IPS-18c (cell line): Measurements from ENCODE around the gene CPA4.

Source experiments
- H3K4me3 ChIP-seq: 2 replicates; pipeline ENCODE4 v1.7.0; 2013; ENCODE audit warnings: low read depth, mild to moderate bottlenecking, low read length, moderate library complexity; ENCODE audit not compliant: insufficient read depth
- H3K9me3 ChIP-seq: one replicate; pipeline ENCODE4 v1.6.1; 2013; ENCODE audit warnings: mild to moderate bottlenecking, low read length, moderate library complexity; ENCODE audit not compliant: control insufficient read depth, insufficient read depth

Gene CPA4

DNA sequence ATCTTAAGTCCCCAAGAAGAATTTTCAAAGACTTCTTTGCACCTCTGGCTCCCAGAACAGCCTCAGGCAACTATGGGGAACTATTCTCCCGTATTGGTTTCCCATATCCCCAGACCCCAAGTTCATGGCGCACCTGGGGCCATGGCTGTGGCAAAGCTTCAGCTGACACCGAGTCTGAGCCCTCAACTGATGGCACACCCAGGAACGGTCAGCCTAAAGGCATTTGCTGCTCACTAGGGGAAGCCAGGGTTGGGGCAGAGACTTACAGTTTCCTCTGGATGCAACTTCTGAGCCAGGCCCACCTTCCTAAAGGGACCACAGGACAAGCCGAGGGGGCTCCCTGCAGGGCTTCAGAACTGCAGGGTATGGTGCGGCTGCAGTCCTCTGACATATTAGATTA is 73.6 kb downstream of the CPA4 start:
- Histone ChIP-seq H3K9me3 (no peaks in the 10 kb centered on the region), H3K4me3 (no peak overlapping the region)

DNA sequence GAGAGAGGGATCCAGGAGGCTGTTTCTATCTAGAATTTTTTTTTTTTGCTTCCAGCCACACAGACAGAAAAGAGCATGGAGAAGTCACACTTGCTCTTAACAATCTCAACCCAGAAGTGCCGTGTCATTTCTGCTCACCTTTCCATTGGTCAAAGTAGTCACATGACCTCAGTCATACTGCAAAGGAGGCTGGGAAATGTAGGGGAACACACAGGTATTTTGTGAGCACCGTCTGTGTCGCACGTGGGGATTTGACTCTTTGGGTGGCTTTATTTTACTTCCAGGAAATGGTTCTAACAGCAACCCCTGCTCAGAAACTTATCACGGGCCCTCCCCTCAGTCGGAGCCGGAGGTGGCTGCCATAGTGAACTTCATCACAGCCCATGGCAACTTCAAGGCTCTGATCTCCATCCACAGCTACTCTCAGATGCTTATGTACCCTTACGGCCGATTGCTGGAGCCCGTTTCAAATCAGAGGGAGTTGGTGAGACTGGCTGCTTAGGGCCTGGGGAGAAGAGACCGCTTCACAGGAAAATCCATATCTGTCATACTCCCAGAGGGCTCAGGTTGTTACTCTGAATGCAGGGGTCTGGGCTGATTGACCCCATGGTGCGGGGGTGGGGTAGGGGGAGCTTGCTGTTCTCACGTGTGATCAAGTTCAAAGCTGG is 74.3 kb downstream of the CPA4 start:
- Histone ChIP-seq H3K9me3 (no peaks in the 10 kb centered on the region), H3K4me3 (no peak overlapping the region)

DNA sequence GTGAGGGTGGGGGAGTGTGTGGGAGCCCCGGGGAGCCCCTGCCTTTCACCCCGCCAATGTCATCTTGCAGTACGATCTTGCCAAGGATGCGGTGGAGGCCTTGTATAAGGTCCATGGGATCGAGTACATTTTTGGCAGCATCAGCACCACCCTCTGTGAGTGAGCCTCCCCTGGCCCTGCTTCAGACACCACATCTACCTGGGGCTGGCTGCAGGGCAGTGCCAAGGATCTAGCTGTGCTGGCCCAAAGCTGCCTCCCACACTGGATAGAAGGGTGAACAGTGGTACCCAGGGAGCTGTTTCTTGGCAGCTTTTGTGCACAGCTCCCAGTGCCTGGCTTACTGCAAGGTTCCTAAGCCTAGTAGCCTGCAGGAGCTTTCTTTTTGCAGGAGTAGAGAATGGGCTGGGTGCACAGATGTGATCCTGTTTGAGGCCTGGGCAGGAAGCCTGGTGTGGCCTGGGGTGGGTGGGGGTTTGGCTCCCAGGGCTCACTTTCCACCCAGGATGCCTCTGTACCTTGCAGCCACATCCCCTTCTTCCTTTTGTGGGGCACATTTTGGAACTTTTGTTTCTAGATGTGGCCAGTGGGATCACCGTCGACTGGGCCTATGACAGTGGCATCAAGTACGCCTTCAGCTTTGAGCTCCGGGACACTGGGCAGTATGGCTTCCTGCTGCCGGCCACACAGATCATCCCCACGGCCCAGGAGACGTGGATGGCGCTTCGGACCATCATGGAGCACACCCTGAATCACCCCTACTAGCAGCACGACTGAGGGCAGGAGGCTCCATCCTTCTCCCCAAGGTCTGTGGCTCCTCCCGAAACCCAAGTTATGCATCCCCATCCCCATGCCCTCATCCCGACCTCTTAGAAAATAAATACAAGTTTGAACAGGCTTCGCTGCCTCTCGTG is 75.1 kb downstream of the CPA4 start:
- Histone ChIP-seq H3K9me3 (no peaks in the 10 kb centered on the region), H3K4me3 (no peak overlapping the region)

DNA sequence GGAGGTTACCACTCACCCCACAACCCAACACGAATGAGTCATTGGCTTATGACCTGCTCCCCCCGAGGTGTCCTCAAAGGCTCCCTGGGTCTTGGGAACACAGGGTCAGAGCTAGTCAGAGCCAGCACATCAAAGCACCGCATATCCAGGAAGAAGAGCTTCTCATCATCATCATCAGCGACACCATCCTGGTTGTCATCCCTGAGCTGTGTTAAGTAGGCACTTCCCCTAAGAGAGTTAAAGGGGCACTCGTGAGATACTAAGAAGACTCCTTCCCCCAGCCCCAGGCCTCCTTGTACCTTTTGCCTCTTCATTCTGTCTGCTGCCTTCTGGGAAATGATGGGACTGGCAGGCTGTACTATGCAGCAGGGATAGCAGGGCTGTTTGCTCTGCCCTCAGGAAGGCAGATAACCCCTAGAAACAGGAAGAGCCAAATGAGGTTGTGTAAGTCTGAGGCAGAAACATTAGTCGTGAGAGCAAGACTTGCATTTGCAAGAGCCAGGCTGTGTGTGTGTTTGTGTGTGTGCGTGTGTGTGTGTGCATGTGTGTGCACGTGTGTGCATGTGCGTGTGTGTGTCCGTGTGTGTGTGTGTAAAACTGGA is 76.2 kb downstream of the CPA4 start:
- no peaks in the 10 kb centered on the region for H3K9me3 ChIP-seq
- H3K4me3 ChIP-seq, result no peak overlapping the region

DNA sequence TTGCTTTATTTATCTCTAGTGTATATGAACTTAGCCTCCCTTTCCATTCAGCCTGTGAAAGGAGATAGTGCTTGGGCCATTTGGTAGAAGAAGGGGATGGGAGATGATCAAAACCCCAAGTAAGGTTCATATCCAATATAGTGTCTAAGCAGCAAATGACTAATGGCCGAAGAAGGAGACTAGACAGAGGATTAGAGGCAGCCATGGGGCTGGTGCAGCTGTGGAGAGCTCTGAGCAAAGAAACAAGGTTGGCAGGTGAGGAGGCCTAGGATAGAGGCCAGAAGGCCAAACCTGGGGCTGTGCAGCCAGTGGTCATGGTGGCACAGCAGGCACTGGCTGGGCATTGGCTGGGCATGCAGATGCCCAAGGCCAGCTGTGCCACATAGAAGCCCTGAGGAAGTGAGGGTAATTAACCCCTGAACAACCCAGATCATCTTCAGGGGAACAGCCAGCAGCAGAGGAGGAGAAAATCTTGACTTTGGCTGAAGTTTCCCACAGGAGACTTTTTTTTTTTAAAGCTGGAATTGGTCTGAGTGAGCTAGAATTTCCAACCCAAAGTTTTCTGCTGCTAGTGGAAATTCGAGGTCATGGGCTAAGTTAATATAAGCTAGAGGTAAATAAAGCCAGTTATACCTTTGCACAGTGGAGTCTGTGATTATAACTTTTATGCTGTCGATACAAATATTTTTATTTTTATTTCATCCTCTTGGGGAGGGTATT is 77.0 kb downstream of the CPA4 start:
- H3K9me3 ChIP-seq, result peaks cover 2% of the 10 kb centered on the region
- H3K4me3 ChIP-seq, result no peak overlapping the region

DNA sequence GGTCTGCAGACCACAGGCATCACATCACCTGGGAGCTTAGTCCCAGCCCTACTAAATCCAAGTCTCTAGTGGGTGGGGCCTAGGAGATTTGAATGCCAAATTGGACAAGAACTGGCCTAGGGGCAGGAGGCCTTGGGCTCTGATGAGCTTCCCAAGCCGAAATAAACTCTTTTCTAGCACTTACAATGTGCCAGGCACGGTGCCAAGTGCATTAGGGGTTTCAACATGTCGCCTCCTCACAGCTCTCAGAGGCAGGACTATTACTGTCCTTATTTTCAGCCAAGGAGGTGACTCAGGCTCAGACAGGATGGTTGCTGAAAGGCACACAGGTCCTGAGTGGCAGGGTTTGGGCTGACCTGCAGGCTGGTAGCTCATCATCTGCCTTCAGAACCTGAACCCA is 78.1 kb downstream of the CPA4 start:
- no peak overlapping the region for H3K4me3 ChIP-seq
- peaks cover 2% of the 10 kb centered on the region for H3K9me3 ChIP-seq

DNA sequence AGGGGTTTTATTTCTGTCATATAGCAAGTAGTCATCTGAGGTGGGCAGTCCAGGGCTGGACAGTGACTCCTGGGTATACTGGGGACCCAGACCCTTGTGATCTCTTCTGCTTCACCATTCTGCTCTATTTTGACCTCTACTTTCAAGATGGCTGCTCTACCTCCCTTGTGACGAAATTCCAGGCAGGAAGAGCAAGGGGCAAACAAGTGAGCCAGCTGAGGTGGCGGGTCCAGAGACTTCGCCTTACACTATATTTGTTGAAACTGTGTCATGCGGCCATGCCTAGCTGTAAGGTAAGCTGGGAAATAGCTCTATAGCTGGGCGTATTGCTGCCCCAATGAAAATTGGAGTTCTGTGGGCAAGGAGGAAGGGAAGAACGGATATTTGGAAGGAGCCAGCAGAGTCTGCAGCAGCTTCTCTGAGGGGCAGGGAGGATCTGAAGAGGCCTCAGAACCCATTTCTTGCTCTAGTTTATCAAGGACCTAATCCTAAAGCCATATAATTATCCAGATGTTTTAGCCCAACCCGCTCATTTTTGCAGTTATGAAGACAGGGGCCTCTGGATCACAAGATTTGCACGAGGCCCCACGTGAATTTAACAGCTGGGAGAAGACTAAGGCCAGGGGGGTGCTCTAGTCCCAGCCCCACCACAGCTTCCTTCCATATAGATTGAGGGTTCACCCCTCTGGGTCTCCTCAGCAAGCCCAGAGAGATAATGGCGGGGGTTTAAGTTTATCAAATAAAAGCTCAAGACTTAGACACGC is 79.6 kb downstream of the CPA4 start:
- Histone ChIP-seq H3K4me3 (no peak overlapping the region), H3K9me3 (peaks cover 10% of the 10 kb centered on the region)
